Esophagus squamous epithelium (tissue), 5 donors: Measurements from ENCODE around the gene XCL1. TPM values are rescaled to one million over a fixed set of nuclear protein-coding genes. Genes with fewer than 3 reads are reported as not detected.
"Not testable (repeated sequence)": the region's sequence is repeated elsewhere in the genome, so short reads cannot be mapped to it uniquely, and the experiment has no call there.

ENCODE experiments used
- DNase-seq: peaks from one replicate; lab custom pipeline; 2025; lab: John Stamatoyannopoulos, UW
- H3K27ac ChIP-seq, 4 donors: fragments of 200-600 bp; sonication (generic); one replicate each; pipeline ENCODE4 v1.5.1; 2016 to 2019; ENCODE audit warnings: mild to moderate bottlenecking in 1 of 4
- H3K27me3 ChIP-seq, 4 donors: fragments of 200-600 bp; sonication (generic); 1 replicate in 3 of 4; 2 replicates in 1 of 4; pipeline versions ENCODE4 v1.5.1 to v1.6.0; 2017 to 2021; ENCODE audit warnings: antibody characterized with exemption in 1 of 4
- H3K36me3 ChIP-seq, 3 donors: fragments of 200-600 bp; sonication (generic); one replicate each; pipeline ENCODE4 v1.5.1; 2016 to 2019
- H3K4me1 ChIP-seq, 3 donors: fragments of 200-600 bp; sonication (generic); one replicate each; pipeline ENCODE4 v1.5.1; 2017 to 2019
- H3K4me3 ChIP-seq, 4 donors: fragments of 200-600 bp; sonication (generic); 1 replicate in 3 of 4; 2 replicates in 1 of 4; pipeline ENCODE4 v1.5.1; 2016 to 2019; ENCODE audit warnings: mild to moderate bottlenecking in 2 of 4, moderate library complexity in 1 of 4
- H3K9me3 ChIP-seq, 3 donors: fragments of 200-600 bp; sonication (generic); one replicate each; pipeline ENCODE4 v1.5.1; 2016 to 2019
- CTCF ChIP-seq, 6 experiments: fragments of 450-650 bp in 4 of 6; fragments of 200-600 bp in 2 of 6; sonication (generic) in 2 of 6; IDR thresholded peaks; one replicate each; pipeline ENCODE4 v1.5.1; 2016 to 2019; ENCODE audit warnings: antibody characterized with exemption in 6 of 6, mild to moderate bottlenecking in 4 of 6, moderate library complexity in 4 of 6
- POLR2A ChIP-seq, 4 donors: fragments of 450-650 bp; IDR thresholded peaks; one replicate each; pipeline ENCODE4 v1.6.1; 2017; ENCODE audit warnings: antibody characterized with exemption in 4 of 4, mild to moderate bottlenecking in 4 of 4, moderate library complexity in 3 of 4
- WGBS, 2 donors: methylation state at CpG; one replicate each; pipeline ENCODE4 v1.1.5; 2018; 5-methylcytosine and 5-hydroxymethylcytosine counted together
- intact Hi-C: fragments of 100-400 bp; cut with DNase I; formaldehyde crosslinking; loops from one replicate; pipeline ENCODE4 v1.15.0; 2022
- total RNA-seq, 4 donors: library from RNA; depleted of rRNA; stranded (reverse); fragments of >200 nt; gene quantifications; one replicate each; pipeline ENCODE4 v1.1.0, GENCODE V29; 2016
- donor health status: DM: yes; HTN: yes; CAD: no.

The XCL1 gene
- under 1 TPM in 1 of 4 donors, not detected in 3; 0.76 TPM for total RNA-seq

GRCh38 chr1:168576245-168576688 is at the start of gene XCL1:
TSS of gene XCL1 (plus strand) at chr1:168576605. CDS start at chr1:168576638, 33 bp downstream.
- H3K27me3 ChIP-seq, H3K4me1 ChIP-seq, intact Hi-C loops, H3K27ac ChIP-seq, H3K9me3 ChIP-seq, H3K36me3 ChIP-seq, H3K4me3 ChIP-seq, DNase-seq: not testable (repeated sequence)
- 58 to 79% methylated on average over 4 of the region's 6 CpGs for WGBS, 2 donors

- H3K27me3 ChIP-seq = no peaks in the 10 kb centered on the region
- H3K4me3 ChIP-seq = no peak overlapping the region
- no peak overlapping the region for H3K27ac ChIP-seq
- no peaks in the 10 kb centered on the region for H3K9me3 ChIP-seq
- no peaks in the 10 kb centered on the region for H3K36me3 ChIP-seq
- DNase-seq = no peak
- intact Hi-C loops = no loop called here
- TF ChIP-seq POLR2A (IDR thresholded peaks at IDR 0.05) (no peak), CTCF (IDR thresholded peaks at IDR 0.05) (no peak)
- no peaks in the 10 kb centered on the region for H3K4me1 ChIP-seq
- 43 to 76% methylated on average over 1 of the region's 1 CpG for WGBS, 2 donors
Measured at GRCh38 chr1:168529518-168529917, 46.9 kb upstream of the XCL1 start.

- Histone ChIP-seq H3K36me3 (no peaks in the 10 kb centered on the region), H3K27me3 (no peaks in the 10 kb centered on the region), H3K4me1 (no peaks in the 10 kb centered on the region), H3K4me3 (no peak overlapping the region), H3K9me3 (no peaks in the 10 kb centered on the region), H3K27ac (no peak overlapping the region)
- no peak for DNase-seq
- intact Hi-C loops = no loop called here
- TF ChIP-seq CTCF (IDR thresholded peaks at IDR 0.05) (no peak), POLR2A (IDR thresholded peaks at IDR 0.05) (no peak)
- WGBS, 2 donors = 80 to 90% methylated on average over 2 of the region's 2 CpGs
Measured at GRCh38 chr1:168531615-168532345, 44.6 kb upstream of the XCL1 start.

- Histone ChIP-seq H3K4me1 (no peaks in the 10 kb centered on the region), H3K4me3 (no peak overlapping the region), H3K27ac (no peak overlapping the region), H3K27me3 (no peaks in the 10 kb centered on the region), H3K9me3 (no peaks in the 10 kb centered on the region), H3K36me3 (no peaks in the 10 kb centered on the region)
- 56 to 75% methylated on average over 1 of the region's 1 CpG for WGBS, 2 donors
- DNase-seq = no peak
- intact Hi-C loops = no loop called here
- no peak for TF ChIP-seq CTCF (IDR thresholded peaks at IDR 0.05)
- TF ChIP-seq POLR2A (IDR thresholded peaks at IDR 0.05) = no peak
Measured at GRCh38 chr1:168535536-168535935, 40.9 kb upstream of the XCL1 start.

- H3K4me1 ChIP-seq, H3K27ac ChIP-seq, H3K4me3 ChIP-seq, DNase-seq, H3K27me3 ChIP-seq, H3K9me3 ChIP-seq, H3K36me3 ChIP-seq, intact Hi-C loops: not testable (repeated sequence)
- 69 to 77% methylated on average over 7 of the region's 7 CpGs for WGBS, 2 donors
Measured at GRCh38 chr1:168540798-168541197, 35.6 kb upstream of the XCL1 start.

- 60 to 88% methylated on average over 2 of the region's 2 CpGs for WGBS, 2 donors
Measured at GRCh38 chr1:168542978-168543377, 33.4 kb upstream of the XCL1 start.

GRCh38 chr1:168543840-168544498 is 32.4 kb upstream of the XCL1 start, which contains the start of gene XCL2:
TSS of gene XCL2 (minus strand) at chr1:168543997. CDS start at chr1:168543964, 33 bp downstream.
- H3K4me3 ChIP-seq, intact Hi-C loops: not testable (repeated sequence)
- WGBS, 2 donors = 69 to 75% methylated on average over 5 of the region's 8 CpGs

More at GRCh38 chr1:168542978-168543377, 33.4 kb upstream of the XCL1 start:
- H3K4me3 ChIP-seq, H3K36me3 ChIP-seq, H3K4me1 ChIP-seq, DNase-seq, H3K9me3 ChIP-seq, intact Hi-C loops, H3K27me3 ChIP-seq, H3K27ac ChIP-seq: not testable (repeated sequence)

More at GRCh38 chr1:168543840-168544498, 32.4 kb upstream of the XCL1 start, which contains the start of gene XCL2:
- not testable (repeated sequence) for H3K4me1 ChIP-seq, H3K36me3 ChIP-seq, H3K9me3 ChIP-seq, H3K27me3 ChIP-seq, DNase-seq, H3K27ac ChIP-seq
